ENCODE results near the gene LEMD2.

Gene LEMD2

DNA sequence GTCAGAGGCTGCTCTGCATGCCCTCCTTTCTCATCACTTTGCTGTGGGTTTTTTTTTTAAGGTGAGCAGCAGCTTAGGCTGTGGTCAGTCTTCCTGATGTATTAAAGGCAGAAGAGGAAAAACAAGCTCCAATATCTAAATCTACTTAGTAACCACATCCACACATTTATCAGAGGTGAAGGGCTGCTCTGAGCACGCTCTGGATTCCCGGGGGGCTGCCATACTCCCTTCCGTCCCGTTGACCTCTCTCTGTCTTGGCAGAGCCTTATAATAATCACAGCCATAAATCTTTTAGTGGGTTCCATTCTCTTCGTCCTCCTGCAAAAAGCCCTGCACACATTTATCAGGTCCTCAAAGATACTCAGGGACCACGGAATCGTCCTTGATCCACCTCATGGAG, 2.7 kb upstream of the LEMD2 start:
- no peak for DNase-seq

DNA sequence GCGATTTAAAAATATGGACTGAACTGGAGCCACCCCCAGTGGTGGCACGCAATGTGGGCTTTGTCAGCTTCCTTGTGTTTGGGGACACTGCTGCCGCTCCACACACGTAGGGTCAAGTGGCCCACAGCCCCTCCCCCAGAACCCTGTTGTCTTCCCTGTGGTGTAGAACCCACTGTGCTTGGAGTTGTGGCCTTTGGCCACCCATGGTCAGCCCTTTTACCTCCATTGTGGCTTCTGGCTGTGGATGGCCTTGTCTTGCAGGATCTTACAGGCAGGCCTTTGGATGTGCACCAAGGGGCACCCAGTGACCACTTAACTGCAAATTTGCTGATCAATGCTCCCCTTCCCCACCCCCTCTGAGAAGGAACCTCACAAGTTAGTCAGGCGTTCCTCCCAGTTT, 2.0 kb upstream of the LEMD2 start:
- no peak for DNase-seq

DNA sequence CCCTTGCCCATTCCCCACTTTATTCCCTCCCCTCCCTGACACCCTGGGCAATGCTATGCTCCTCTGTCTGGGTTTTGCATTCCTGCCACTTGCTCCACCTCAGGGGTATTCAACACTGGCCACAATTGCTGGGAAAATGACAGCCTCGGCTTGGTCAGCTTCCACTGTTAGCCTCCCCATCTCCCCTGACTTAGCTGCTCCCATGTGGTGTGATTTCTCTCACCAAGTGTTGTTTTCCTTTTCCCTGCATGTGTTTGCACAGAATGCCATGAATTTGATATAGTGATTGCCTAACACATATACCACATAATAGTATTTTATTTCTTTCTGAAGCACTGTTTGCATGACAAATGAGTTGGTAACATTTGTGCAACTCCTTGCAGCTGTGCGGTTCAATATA, 1.4 kb upstream of the LEMD2 start:
- DNase-seq: no peak

DNA sequence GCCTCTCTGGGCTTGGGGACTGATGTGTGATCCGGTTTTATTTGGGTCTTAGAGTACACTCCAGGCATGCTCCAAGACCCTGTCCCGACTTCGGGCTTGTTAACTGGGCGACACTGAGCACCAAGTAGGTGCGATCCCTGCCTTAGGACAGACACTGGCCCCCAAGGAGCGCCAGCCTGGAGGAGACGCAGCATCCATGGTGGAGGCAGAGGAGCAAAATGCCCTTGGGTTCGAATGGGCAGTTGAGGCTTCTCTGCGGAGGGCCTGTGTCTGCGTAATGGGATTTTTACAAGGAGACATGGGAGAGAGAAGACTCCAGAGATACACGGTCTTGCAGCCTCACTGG, 593 bp upstream of the LEMD2 start:
- no peak for DNase-seq

DNA sequence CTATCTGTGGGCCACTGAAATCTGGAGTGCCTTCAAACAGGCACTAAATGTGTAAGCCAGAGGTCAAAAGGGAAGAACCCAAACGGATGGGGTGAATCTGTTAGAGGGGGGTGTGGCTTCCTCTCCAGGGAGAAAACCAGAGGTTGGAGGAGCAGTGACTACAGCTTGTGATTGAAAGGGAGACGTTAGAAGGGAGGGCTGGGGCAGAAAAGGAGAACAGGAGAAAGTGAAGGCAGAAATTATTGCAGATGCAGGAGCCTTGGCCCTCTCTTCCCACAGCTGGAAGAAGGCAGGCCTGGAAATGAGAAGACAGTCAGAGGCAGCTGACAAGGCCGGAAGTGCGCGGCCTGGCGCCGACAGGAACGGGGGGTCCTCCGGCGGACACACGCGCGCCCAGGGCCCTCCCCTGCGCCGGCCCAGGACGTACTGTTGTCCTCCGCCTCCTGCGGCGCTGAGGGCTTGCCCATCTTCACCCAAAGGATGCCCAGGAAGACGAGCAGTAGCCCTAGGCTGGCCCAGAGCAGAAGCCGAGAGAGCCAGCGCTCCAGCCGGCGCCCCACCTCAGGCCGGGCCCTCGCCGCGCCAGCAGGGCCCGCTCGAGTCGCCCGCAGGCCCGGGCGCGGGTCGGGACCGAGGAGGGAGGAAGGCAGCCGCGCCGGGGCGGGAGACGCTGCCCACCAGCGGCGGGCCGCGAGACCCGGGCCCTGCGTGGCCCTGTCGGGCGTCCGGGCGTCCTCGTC, 806 bp downstream of the LEMD2 start:
- peak; percentile 56 for DNase-seq

DNA sequence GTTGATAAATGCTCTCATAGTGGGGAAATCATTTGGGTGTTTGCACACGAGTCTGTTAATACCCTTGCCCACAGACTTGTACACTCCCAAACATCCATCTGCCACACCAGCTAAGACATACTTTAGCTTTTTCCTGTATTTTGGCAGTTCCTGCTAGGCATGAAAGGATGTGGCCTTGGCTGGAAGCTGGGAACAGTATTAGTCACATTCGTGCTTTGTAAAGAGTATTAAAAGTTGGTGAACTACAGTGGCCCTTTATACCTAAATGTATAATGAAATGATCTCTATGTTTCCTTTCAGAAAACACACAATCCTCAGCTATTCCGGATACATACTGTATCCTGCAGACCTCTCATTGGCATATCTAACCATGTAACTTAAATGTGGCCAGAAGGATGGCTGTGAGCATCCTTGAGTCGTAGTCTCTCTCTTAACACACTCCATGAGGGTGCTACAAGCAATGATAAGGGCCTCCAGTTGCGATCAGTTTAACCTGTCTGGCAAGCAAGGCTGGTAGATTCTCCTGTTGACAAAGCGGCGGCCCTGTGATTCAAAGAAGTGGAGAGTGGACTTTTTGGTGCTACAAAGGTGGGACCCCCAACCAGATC, 1.5 kb downstream of the LEMD2 start:
- no peak for DNase-seq

DNA sequence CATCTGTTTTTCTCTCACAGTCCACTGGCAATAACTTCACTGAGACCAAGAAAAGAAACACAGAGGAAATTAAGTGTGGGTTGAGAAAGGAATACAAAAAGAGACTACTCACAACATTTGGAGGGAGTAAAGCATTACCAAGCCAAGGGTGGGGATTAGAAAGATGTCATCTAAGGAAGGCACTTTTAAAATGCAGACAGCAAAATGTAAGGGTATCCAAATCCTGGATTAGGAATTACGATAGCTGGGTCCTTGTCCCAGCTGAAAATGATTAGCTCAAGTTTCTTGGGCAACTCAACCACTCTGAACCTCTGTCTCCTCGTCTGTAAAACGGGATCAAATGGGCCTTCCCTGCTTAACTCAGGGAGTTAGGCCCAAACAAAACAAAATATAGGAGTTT, 2.2 kb downstream of the LEMD2 start:
- no peak for DNase-seq

DNA sequence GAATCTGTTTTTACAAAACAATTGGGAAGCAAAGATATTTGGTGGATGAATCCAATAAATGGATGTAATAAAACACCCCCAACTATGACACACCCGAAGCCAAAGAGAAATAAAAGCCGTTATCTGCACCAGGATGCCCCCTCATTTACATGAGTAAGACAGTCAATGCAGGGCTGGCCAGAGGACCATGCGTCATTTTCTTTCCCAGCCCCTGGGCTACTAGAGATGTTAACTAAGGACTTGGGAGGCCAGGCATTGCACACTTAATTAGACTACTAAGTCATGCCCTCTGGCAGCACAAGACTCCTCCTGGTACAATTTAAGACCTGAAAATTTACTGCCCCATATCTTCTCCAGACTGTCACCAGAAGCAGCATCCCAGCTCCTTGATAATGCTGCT, 3.2 kb downstream of the LEMD2 start:
- no peak for DNase-seq

DNA sequence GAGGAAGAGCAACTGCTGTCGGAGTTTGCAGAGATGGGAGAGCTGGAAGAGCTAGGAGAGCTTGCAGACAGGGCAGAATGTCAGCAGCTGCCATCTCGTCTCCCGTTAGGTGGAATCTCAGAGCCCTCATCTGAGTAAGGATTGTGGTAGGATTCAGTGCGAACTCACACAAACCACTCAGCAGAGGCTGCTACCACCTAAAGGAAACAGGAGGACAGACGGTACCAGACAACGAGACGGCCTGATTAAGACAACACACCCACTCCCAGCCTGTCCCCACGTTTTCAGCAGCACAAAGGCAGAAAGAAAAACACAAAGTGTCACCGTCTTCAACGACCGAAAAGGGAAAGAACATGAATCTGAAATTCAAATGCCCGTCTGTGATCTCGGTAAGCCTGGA, 4.1 kb downstream of the LEMD2 start:
- no peak for DNase-seq

DNA sequence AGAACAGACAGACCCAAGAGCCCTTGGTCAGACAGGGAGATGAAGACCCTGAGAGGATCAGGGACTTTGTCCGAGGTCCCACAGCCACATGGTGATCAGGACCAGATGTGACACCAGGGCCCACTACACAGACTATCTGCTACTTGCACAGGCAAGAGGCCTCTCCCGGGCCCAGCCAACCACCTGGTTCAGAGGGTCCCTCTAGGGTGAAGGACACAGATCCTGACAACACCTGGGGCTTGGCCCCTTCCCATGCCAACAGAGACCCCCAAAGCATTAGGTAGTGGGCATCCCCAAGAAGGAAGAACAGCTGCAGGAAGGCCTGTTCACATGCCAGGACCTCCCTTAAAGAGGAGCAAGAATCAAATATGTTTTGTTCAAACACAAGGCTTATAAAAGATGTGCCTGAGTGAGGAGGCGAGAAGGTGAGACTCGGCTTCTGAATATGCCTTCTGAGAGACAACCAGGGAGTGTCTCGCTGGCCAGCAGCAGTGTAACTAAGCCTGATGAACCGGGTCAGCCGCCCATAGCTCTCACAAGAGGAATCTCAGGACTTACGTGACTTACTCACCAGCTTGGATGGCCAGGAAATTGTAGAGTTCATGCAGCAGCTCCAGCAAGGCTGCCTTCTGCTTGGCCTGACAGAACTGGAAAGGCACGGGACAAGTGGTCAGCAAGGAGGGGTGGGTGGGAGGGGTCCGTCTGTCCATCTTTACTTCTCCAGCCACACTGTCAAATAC, 5.0 kb downstream of the LEMD2 start:
- DNase-seq: no peak

DNA sequence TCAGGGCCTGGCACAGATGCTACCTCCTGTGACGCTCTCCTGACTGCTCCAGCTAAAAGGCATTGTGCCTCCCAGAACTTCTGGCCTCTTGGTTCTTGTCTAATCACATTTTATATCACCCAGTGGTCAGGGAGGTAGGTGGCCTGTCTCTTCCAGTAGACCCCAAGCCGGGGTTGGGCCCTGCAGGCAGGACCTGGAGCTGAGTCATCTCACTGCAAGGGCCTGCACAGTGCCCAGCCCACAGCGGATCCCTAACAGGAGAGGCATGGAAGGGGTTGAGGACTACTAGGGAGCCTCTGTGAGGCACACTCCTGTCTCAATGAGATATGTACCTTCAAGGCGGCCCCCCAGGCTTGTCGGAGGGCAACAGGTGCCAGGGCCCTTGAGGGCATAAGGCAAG, 6.4 kb downstream of the LEMD2 start:
- no peak for DNase-seq

DNA sequence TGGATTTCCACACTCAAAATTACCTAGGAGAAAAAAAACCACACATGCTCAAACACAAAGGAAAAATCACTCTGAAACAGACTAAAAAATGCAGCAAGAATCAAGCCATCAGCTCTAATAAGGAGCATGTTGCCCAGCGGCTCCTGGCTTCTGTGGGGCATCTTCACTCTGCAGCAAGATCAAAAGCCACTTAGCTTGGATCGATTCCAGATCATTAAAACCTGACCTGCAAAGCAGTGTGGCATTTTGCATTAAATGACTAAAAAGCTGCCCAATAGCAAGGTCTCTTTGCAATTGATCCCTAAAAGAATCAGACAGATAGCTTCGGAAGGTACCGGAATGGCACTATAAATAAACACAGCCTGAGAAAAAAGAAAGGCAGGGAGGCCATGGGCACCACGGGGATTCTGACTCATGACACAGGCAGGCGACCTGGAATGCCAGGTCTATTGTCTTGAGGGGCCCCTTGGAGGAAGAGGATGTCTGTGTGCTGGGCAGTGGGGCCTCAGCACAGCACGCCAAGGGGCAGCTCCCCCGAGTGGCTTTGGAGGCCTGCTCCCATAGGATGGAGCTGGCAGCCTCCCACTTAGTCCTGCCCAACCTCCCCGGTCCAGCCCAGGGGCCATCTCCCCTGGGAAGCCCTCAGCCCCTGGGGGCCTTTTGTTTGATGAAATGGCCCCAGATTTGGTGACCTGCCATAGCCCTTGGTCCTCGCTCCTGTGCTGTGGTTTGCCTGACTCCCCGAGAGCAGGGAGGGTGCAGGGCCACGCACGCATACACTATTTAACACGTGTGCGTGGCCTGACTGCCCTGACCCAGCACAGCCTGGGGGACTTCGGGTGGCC, 7.6 kb downstream of the LEMD2 start:
- no peak for DNase-seq

DNA sequence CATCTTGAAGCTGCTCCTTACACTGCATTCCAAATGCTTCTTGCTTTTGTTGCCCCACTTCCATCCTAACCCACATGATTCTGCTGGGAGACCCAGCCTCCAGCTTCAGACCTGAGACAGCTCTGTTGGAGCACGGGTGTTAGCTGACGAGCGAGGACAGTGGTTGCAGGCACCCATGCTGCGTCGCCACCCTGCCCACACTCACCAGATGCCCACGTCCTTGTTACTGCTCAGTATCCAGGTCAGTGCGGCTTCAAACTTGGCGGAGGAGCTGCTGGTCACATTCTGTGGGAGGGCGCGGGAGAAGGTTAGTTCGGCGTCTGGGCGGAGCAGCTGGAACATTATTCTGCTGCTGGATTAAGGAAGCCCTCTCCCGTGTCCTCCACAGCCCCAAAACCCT, 9.0 kb downstream of the LEMD2 start:
- no peak for DNase-seq

DNA sequence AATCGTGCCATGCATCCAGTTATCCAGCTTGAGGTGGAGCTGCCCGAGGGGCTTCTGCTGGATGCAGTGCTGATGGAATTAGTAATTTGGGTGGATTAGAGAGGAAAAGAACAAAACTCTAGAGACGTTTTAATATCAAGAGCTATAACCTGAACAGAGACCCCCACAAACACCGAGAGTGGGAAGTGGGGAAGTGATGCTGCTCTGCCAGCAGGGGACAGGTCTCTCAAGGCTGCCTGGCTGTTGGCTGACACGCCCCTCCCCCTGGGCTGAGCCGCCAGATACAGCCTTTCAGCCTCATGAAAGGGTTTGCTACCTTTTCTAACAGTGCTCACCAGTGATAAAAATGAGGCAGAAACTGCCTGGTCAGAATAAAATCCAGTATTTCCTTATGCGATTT, 9.6 kb downstream of the LEMD2 start:
- no peak for DNase-seq

DNA sequence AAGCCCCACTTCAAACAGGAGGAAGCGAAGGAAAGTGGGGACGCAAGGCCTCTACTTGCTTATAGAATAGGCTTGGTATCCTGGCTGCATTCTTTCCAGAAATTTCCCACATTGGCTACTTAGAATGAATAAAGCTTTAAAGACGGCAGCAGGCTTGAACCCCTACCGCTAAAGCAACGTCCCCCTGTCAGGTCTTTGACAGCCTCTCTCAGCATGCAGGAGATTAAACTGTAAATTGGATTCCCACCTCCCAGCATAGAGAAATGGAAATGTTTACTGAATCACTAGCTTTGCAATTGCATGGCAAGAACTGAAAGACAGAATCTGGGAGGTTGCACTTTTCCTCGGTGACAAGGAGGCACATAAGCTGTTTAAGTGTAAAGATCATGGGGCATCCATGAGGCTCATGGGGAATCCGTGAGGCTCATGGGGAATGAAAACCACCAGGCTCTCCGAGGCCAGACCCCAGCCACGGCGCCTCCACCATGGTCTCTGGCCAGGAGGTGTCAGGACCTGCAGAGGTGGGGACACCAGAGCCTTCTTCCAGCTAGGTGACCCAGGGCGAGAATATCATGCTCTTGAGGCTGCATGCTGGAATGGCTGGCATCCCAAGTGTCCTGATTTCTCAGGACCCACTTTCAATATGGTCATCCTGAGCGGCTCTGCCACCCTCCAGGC, 10.3 kb downstream of the LEMD2 start:
- DNase-seq: no peak

DNA sequence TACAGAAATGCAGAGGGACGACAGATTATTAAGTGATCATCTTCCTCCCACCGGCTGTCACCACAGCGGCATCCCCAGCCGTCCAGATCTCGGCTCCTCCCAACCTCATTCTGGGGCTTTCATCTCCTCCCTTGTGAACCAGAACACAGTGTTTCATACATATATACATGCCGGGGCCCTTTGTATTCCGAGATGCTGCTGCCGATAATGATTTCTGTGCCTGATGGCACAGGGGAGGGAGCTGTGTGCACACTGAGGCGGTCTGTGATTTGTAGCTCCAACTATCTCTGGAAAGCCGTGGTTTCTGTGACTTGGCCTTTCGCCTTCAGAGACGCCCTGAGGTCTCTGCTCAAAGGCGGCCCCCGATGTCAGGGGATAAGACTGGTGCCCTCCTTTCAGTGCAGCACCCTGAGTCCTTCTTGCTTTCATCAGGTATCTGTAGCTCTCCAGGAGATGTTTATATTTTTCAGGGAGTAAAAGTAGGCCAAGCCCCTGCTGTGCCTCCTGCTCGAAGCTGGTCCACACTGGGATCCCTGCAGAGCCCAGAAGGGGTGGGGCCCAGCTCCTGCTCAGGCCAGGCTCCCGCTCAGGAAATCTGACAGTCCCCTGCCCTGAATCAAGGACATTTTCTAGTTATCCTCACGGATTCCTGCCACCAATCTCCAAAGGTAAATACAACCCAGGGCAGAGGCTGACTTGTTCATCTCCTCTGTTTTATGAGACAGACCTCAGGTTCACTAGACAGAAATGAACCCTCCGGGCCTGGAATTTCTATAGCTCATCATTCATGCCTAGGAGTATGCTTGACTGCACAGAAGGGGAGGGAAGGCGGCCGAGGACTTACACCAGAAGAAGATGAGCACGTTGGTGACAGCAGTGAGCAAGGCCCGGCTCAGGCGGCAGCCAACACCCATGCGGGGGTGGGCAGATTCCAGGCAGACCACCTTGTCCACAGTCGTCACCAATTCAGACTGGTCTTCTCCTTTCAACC, 11.2 kb downstream of the LEMD2 start:
- DNase-seq: no peak

DNA sequence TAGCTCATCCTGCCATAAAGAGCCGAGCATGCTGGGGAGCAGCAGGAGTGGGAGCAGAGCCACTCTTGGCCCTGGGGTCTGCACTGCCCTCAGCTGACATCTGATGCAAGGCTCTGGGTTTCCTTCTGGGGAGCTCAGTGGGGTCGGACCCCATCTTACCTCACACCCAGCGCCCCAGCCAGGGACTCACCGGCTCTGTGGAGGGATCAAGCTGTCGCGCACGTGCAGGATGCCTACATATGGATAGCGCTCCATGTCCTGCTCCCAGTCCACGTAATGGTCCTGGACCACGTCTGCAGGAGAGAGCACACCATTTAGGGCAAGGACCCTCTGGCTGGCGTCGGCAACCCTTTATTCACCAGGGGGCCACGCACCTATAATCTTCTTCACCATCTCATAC, 12.2 kb downstream of the LEMD2 start:
- no peak for DNase-seq

DNA sequence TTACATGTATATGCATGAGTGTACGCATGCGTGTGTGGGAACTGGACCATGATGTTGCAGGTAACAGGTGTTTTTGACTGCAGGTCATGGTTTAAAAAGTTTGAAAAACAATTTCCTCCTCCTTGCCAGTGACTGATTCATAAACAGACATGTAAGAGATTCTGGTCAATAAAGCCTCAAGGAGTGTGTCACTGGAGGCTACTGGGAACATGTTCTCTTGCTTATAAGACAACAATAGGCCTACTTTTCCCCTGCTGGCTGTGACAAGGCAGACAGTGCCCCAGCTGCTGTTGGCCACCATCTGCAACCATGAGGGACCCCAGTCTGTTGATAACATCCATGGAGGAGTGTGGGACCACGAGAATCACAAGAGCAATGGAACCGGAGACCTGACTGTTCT, 12.7 kb downstream of the LEMD2 start:
- no peak for DNase-seq

DNA sequence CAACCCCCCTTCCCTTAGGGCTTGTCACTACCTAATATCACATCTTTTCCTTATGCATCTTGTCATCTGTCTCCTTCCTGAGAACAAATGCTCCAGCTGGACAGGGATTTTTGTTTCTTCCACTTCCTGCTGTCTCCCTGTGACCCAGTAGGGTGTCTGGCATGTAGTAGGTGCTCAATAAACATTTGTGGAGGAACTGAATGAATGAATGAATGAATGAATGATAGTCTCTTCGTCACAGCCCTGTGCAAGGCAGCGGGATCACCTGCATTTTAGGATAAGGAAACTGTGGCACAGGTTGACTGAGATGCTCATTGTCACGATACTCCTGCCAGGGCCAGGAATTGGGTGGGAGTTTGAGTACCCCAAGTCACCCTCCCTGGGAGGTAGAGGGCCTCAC, 14.2 kb downstream of the LEMD2 start:
- no peak for DNase-seq

DNA sequence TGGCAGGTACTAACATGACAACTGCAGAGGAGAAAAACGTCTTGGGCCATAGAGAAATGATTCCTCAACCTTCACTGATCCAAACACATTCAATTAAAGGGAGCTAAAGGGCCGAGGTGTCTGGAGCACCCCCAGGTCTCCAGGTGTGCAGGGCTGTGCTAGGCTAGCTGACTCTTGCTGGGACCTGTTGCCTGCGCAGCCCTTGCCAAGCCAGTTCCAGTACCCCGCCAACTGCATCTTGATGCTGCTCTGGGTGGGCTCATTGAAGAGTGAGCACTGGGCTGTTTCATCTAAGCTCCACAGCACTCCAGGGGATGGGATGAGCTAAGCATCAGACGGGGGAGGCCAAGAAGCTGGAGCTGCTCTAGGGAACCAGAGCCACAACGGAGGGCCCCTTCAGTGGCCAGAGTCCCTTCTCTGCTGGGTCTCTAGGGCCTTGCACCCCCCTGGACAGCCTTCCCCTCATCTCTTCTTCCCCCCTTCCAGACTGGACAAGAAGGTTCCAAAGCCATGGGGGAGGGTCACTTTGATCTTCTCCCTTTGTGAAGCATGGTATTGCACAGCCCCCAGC, 15.9 kb downstream of the LEMD2 start:
- DNase-seq: no peak

DNA sequence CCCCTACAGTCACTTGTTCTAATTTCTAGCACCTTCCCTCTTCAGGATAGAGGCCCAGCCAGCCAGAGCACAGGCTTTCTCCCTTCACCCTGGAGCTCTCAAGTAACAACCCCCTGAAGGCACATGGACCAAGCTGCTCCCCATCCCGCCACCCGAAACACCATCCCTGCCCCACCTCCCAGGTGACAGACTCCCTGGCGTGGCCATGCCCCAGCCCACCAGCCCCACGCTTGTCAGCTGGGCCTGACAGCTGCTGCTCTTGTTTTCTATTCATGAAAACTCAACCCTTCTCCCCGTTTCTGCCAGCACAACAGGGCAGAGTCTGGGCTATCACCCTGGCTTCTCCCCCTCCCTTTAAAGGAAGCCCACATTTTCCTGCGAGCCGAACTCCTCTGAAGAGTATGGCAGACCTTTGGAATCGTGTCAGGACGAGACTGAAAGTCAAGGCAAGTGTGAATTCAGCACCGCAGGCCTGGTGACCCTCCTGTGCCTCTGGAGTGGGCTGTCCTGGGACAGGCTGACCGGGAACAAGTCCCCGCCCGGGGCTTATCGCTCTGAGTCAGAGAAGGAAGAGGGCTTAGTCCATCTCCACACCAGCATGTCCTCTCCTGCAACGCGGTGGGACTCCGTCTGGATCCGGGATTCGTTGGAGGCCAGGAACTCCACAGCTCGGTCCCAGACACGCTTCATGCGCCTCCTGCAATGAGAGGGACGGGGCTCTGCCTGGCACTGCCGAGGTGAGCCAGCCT, 16.7 kb downstream of the LEMD2 start:
- DNase-seq: no peak
